GM12872 (cell line): ENCODE results near the gene CFAP221.

Source experiments
- CTCF ChIP-seq: IDR thresholded peaks from 3 replicates; pipeline ENCODE4 v1.5.1; 2011; ENCODE audit warnings: low read depth, mild to moderate bottlenecking, low read length, moderate library complexity; ENCODE audit not compliant: insufficient read depth

Gene CFAP221

GRCh38 chr2:119549241-119549640 is 5.0 kb downstream of the CFAP221 start:
- TF ChIP-seq CTCF = no peak

GRCh38 chr2:119550346-119550745 is 6.1 kb downstream of the CFAP221 start:
- no peak for TF ChIP-seq CTCF

GRCh38 chr2:119550856-119551255 is 6.6 kb downstream of the CFAP221 start:
- no peak for TF ChIP-seq CTCF

GRCh38 chr2:119552902-119553301 is 8.7 kb downstream of the CFAP221 start:
- no peak for TF ChIP-seq CTCF

GRCh38 chr2:119553687-119554344 is 9.6 kb downstream of the CFAP221 start:
- no peak for TF ChIP-seq CTCF

- no peak for TF ChIP-seq CTCF
Observed at GRCh38 chr2:119565481-119565880, 21.2 kb downstream of the CFAP221 start.

- no peak for TF ChIP-seq CTCF
Observed at GRCh38 chr2:119567292-119567691, 23.0 kb downstream of the CFAP221 start.
